Fibroblast of skin of left quadriceps (primary cell): ENCODE measurements around the gene TERB1.

Experiments
- DNase-seq, 2 experiments: peaks; one replicate each; pipeline ENCODE4 v3.0.0-alpha.2; 2013; ENCODE audit warnings: low read depth in 2 of 2

TERB1 gene, protein sequence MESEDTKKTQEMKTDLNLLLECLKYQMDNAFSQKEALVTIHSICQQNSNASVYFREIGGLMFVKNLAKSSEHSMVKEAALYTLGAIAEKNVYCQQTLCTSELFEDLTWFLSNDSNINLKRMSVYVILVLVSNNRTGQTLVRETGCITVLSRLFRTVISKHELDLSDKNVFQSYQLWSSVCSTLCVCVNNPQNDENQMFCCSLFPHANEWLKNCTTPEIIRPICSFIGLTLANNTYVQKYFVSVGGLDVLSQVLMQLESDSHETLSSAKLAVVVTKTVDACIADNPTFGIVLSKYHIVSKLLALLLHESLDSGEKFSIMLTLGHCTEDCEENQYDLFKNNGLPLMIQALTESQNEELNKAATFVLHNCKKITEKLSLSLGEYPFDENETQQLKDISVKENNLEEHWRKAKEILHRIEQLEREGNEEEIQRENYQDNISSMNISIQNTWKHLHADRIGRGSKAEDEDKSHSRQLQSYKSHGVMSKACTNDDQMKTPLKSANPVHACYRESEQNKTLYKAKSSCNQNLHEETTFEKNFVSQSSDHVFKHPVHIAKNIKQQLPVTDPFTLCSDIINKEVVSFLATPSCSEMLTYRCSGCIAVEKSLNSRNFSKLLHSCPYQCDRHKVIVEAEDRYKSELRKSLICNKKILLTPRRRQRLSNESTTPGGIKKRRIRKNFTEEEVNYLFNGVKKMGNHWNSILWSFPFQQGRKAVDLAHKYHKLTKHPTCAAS

GRCh38 chr16:66801320-66802105 is at the start of gene TERB1:
Gene TERB1, minus strand, starts transcription at chr16:66801584. Its CDS starts 4,786 bp downstream, at chr16:66796798.
- DNase-seq = no peak

- DNase-seq = no peak
Observed at GRCh38 chr16:66850115-66850815, 48.9 kb upstream of the TERB1 start.

DNA sequence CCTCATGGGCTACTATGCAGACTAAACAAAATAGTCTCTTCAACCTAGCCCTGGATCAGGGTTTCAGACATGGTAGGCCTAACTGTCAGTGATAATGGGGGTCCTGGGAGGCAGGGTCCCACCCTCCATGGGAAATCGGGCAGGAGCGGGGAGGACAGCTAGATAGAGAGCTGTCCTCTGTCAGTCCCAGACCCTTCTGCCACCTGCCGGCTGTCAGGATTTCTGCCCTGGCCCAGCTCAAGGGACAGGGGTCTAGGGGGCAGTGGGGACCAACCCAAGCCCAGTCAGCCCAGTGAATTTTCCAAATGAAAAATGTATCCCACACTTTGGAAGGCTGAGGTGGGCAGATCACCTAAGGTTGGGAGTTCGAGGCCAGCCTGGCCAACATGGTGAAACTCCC is 48.2 kb upstream of the TERB1 start:
- no peak for DNase-seq

- DNase-seq = no peak
Observed at GRCh38 chr16:66849021-66849420, 47.6 kb upstream of the TERB1 start.

DNA sequence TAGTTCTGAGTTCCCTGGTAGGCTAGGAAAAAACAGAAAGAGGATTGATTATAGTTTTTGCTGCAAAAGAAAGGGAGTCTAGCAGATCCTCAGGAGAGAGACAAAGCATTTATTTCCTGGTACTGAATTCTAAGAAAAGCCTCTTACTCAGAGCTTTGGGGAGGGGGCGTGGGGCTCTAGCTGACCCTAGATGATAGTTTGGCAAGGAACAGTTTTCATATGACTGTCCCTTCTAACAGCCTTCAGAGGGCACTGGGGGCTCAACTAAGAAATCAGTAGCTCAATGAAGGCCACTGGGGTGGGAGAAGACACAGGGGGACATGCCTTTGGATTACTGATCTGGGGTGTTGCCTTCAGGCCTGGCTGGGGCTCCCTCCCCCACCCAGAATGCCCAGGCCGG is 46.8 kb upstream of the TERB1 start:
- DNase-seq = no peak

GRCh38 chr16:66847533-66848067 is 46.2 kb upstream of the TERB1 start:
- no peak for DNase-seq

- DNase-seq = no peak
Observed at GRCh38 chr16:66846831-66847230, 45.4 kb upstream of the TERB1 start.

DNA sequence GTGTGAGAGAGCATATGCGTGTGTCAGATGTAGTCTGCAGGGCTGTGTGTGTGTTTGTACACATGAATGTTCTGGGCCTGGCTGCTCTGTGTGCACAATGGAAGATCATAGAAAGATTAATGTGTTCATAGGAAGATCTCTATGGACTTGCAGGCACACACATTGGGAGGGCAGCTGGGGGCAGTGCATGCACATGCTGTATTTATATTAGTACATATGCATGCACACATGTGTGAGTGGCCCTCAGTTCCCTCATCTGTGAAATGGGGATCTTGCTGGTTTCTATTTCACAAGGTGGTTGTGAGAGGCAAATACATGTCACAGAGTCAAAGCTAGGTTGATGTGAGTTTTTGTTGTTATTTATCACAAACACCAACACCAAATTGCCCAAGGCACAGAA is 44.9 kb upstream of the TERB1 start:
- no peak for DNase-seq

GRCh38 chr16:66845791-66846221 is 44.4 kb upstream of the TERB1 start:
- DNase-seq = no peak

GRCh38 chr16:66845080-66845410 is 43.7 kb upstream of the TERB1 start:
- no peak for DNase-seq

DNA sequence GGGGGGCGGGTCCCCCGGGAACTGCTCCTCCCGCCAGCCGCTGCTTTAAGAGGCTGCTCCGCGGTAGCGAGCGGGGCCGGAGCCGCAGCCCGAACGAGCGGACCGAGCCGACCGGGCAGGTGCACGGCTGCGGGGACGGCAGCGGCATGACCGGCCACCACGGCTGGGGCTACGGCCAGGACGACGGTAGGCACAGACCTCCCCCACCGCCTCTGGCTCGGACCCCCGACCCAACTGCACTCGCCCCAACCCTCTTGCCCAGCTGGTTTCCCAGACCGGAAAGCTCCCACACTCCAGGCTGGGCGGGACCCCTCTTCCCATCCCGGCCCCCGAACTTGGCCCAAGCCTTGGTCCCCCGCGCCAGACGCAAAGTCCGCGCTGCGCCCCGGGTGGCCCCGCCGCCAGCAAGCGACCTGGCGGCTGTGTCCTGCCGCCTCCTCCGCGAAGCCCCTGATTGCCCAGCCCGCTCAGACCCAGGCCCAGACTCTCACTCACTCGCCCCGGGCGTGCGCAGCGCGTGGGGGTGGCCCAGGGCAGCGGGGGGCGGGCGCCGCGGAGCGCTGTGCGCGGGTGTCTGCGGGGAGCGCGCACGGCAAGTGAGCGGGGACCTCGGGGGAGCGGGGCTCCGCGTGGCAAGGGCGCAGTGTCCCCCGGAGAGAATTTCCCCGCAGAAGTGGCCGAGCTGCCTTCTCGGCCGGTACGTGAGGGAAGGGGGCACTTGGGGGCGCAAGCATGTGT is 43.1 kb upstream of the TERB1 start, which contains the start of gene CA7:
TSS of gene CA7 (plus strand) at position 73 of the 738 bp plus-strand sequence. CDS start at position 147, 74 bp downstream.
- no peak for DNase-seq

GRCh38 chr16:66844009-66844341 is 42.6 kb upstream of the TERB1 start:
- no peak for DNase-seq

GRCh38 chr16:66843191-66843590 is 41.8 kb upstream of the TERB1 start:
- no peak for DNase-seq

GRCh38 chr16:66842765-66843164 is 41.4 kb upstream of the TERB1 start:
- no peak for DNase-seq

DNA sequence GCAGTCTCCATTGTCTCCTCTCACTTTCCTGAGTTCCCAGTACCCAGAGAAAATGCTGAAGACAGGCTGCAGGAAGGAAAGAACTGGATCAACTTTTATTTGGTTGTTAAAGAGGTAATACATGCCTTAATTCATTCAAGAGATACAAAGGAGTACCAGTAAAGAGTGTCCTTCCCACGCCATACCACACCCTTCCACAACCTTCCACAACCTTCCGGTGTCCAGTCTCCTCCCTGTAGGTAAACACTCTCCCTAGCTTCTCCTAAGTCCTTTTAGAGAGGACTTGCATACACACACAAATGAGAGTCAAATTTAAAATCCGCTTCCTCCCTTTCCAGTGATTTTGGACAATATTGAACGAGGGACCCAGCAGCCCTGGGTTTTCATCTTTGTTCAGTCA is 40.0 kb upstream of the TERB1 start:
- no peak for DNase-seq

GRCh38 chr16:66840883-66841282 is 39.5 kb upstream of the TERB1 start:
- no peak for DNase-seq

- no peak for DNase-seq
Observed at GRCh38 chr16:66834746-66835145, 33.4 kb upstream of the TERB1 start.

- peak in 1 of 2 experiments; percentile 3 for DNase-seq
Observed at GRCh38 chr16:66832661-66833305, 31.4 kb upstream of the TERB1 start.

DNA sequence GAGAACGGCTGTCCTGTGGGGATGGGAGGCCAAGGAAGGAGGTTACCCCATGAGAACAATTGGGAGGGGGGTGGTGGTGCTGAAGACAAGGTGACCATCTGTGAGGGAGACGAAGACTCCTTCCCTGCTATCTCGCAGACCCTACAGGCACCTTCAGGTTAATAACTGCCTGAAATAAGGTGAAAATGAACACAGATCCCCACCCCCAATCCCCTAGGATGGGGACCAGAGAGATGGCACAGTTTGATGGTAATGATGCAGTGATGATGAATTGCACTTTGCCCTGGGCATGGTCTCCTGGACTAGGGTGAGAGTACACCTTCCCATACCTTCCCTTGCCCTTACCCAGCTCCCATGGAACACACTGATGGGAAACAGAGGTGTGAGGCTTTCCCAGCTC is 30.8 kb upstream of the TERB1 start:
- no peak for DNase-seq
